HEK293 (cell line): ENCODE measurements around the gene DCN.

ENCODE experiments used
- CTCF ChIA-PET: fragments of 350-600 bp; formaldehyde crosslinking; extraction: SDS; loops from one replicate; lab custom pipeline; 2021; ENCODE audit warnings: antibody characterized with exemption; lab: Yijun Ruan, JAX
- POLR2A ChIA-PET: fragments of 300-600 bp; formaldehyde crosslinking; extraction: SDS; loops from one replicate; lab custom pipeline; 2020; ENCODE audit warnings: antibody characterized with exemption, inconsistent platforms; lab: Yijun Ruan, JAX
- H3K27ac ChIP-seq: fragments of 200-500 bp; sonication (Bioruptor generic); 2 replicates; pipeline ENCODE4 v1.5.1; 2014; ENCODE audit warnings: low read depth, low read length, control low read depth, inconsistent platforms; ENCODE audit errors: extremely low read depth
- H3K36me3 ChIP-seq, 2 experiments: fragments of 200-500 bp in 1 of 2; sonication (Bioruptor generic) in 1 of 2; 1 replicate in 1 of 2; 2 replicates in 1 of 2; pipeline ENCODE4 v1.5.1; 2014 to 2017; ENCODE audit warnings: inconsistent platforms in 2 of 2, low read length in 2 of 2; ENCODE audit not compliant: control insufficient read depth in 2 of 2, insufficient read depth in 1 of 2
- H3K4me1 ChIP-seq: fragments of 200-500 bp; sonication (Bioruptor generic); 2 replicates; pipeline ENCODE4 v1.5.1; 2014; ENCODE audit warnings: mild to moderate bottlenecking, low read length, inconsistent platforms; ENCODE audit not compliant: control insufficient read depth, insufficient read depth
- H3K4me3 ChIP-seq: 2 replicates; pipeline ENCODE4 v1.5.1; 2011; ENCODE audit warnings: low read depth, mild to moderate bottlenecking, control low read depth, low read length, moderate library complexity
- H3K9me3 ChIP-seq: fragments of 200-500 bp; sonication (Bioruptor generic); 2 replicates; pipeline ENCODE4 v1.5.1; 2014; ENCODE audit warnings: low read depth, low read length, inconsistent platforms; ENCODE audit not compliant: control insufficient read depth, insufficient read depth
- BCL6B ChIP-seq: fragments of 450-650 bp; formaldehyde crosslinking; IDR thresholded peaks from 2 replicates; pipeline ENCODE4 v1.5.1; 2017; ENCODE audit warnings: missing biosample characterization, missing genetic modification characterization
- GFI1B ChIP-seq: fragments of 450-650 bp; formaldehyde crosslinking; IDR thresholded peaks from 2 replicates; pipeline ENCODE4 v1.5.1; 2016; ENCODE audit warnings: missing biosample characterization, missing genetic modification characterization
- HOXC10 ChIP-seq: sonication (generic); formaldehyde crosslinking; IDR thresholded peaks from 2 replicates; pipeline ENCODE4 v1.8.1; 2023; ENCODE audit warnings: mild to moderate bottlenecking, missing genetic modification reagents
- REST ChIP-seq: fragments of 450-650 bp; formaldehyde crosslinking; IDR thresholded peaks from 2 replicates; pipeline ENCODE4 v1.5.1; 2016; ENCODE audit warnings: missing biosample characterization, missing genetic modification characterization
- YY2 ChIP-seq: fragments of 450-650 bp; formaldehyde crosslinking; IDR thresholded peaks from 2 replicates; pipeline ENCODE4 v1.5.1; 2016; ENCODE audit warnings: missing biosample characterization, missing genetic modification characterization
- ZBTB21 ChIP-seq: fragments of 450-650 bp; formaldehyde crosslinking; IDR thresholded peaks from 2 replicates; pipeline ENCODE4 v1.5.1; 2017; ENCODE audit warnings: missing biosample characterization, missing genetic modification characterization
- ZEB2 ChIP-seq: fragments of 450-650 bp; formaldehyde crosslinking; IDR thresholded peaks from 2 replicates; pipeline ENCODE4 v1.5.1; 2016; ENCODE audit warnings: missing biosample characterization, missing genetic modification characterization
- ZFP69B ChIP-seq: fragments of 450-650 bp; formaldehyde crosslinking; IDR thresholded peaks from 2 replicates; pipeline ENCODE4 v1.5.1; 2016; ENCODE audit warnings: missing biosample characterization, missing genetic modification characterization
- ZNF146 ChIP-seq: fragments of 450-650 bp; formaldehyde crosslinking; IDR thresholded peaks from 2 replicates; pipeline ENCODE4 v1.5.1; 2016; ENCODE audit warnings: missing biosample characterization, missing genetic modification characterization
- ZNF37A ChIP-seq: fragments of 450-650 bp; IDR thresholded peaks from 2 replicates; pipeline ENCODE4 v1.5.1; 2018; ENCODE audit warnings: missing biosample characterization, missing genetic modification characterization
- ZNF416 ChIP-seq: fragments of 450-650 bp; formaldehyde crosslinking; IDR thresholded peaks from 2 replicates; pipeline ENCODE4 v1.5.1; 2016; ENCODE audit warnings: missing biosample characterization, missing genetic modification characterization
- ZNF629 ChIP-seq: fragments of 450-650 bp; formaldehyde crosslinking; IDR thresholded peaks from 2 replicates; pipeline ENCODE4 v1.5.1; 2017; ENCODE audit warnings: missing biosample characterization, missing genetic modification characterization
- ZNF639 ChIP-seq: fragments of 450-650 bp; formaldehyde crosslinking; IDR thresholded peaks from 2 replicates; pipeline ENCODE4 v1.5.1; 2016; ENCODE audit warnings: missing biosample characterization, missing genetic modification characterization
- ZNF777 ChIP-seq: fragments of 450-650 bp; formaldehyde crosslinking; IDR thresholded peaks from 2 replicates; pipeline ENCODE4 v1.5.1; 2017; ENCODE audit warnings: missing biosample characterization, missing genetic modification characterization, borderline replicate concordance
- ZNF785 ChIP-seq: fragments of 450-650 bp; formaldehyde crosslinking; IDR thresholded peaks from 2 replicates; pipeline ENCODE4 v1.5.1; 2016; ENCODE audit warnings: missing biosample characterization, missing genetic modification characterization
- ZNF837 ChIP-seq: fragments of 450-650 bp; formaldehyde crosslinking; IDR thresholded peaks from 2 replicates; pipeline ENCODE4 v1.5.1; 2016; ENCODE audit warnings: missing biosample characterization, missing genetic modification characterization
- ZSCAN16 ChIP-seq: fragments of 450-650 bp; formaldehyde crosslinking; IDR thresholded peaks from 2 replicates; pipeline ENCODE4 v1.5.1; 2016; ENCODE audit warnings: missing biosample characterization, missing genetic modification characterization
- ZSCAN4 ChIP-seq: fragments of 450-650 bp; formaldehyde crosslinking; IDR thresholded peaks from 2 replicates; pipeline ENCODE4 v1.5.1; 2017; ENCODE audit warnings: missing biosample characterization, missing genetic modification characterization
- TF ChIP-seq, protein P1 (sequence below): fragments of 450-650 bp; formaldehyde crosslinking; IDR thresholded peaks from 2 replicates; pipeline ENCODE4 v1.5.1; 2016; ENCODE audit warnings: missing biosample characterization, missing genetic modification characterization, borderline replicate concordance
- TF ChIP-seq, protein P2 (sequence below): fragments of 450-650 bp; formaldehyde crosslinking; conservative IDR thresholded peaks from 2 replicates; pipeline ENCODE4 v1.5.1; 2016; ENCODE audit warnings: low read depth, missing biosample characterization, missing genetic modification characterization

Gene DCN

DNA sequence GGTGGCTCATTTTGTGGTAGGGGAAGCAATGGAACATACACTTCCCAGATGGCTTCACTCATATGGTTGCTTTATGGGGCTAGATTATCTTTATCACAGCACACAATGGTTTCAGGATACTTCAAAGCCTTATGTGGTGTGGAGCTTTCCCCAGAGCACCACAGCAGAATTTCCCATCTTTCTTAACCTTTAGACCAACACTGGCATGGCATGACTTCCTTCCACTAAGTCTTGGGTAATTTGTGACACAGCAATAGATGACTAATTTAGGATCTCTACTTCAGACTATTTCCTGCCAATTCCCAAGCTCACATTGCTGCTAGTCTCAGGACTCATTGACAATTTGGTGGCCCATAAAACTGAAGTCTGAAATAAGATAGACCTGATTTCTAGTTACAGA lies 36.9 kb upstream of the DCN start:
- POLR2A ChIA-PET, result no interaction called here
- H3K9me3 ChIP-seq, result no peaks in the 10 kb centered on the region
- no peaks in the 10 kb centered on the region for H3K4me1 ChIP-seq
- H3K4me3 ChIP-seq, result no peak overlapping the region
- no peaks in the 10 kb centered on the region for H3K36me3 ChIP-seq
- no peak overlapping the region for H3K27ac ChIP-seq
- TF ChIP-seq GFI1B (tag by site-specific recombination), result no peak
- no peak for TF ChIP-seq ZSCAN16 (tag by site-specific recombination)
- TF ChIP-seq ZNF146 (tag by site-specific recombination), result no peak
- no peak for TF ChIP-seq ZNF777 (tag by site-specific recombination)
- no peak for TF ChIP-seq HOXC10
- no peak for TF ChIP-seq ZEB2
- no peak for TF ChIP-seq REST (tag by site-specific recombination)
- no peak for TF ChIP-seq ZNF785
- TF ChIP-seq, all 188 proteins: peak for 0
- CTCF ChIA-PET, result interaction anchor here (0.7 kb wide), 1 partner anchor 94 kb away, joined by 4 read pairs; no protein-coding TSS in a partner anchor

- H3K36me3 ChIP-seq, result no peaks in the 10 kb centered on the region
- no peak overlapping the region for H3K27ac ChIP-seq
- H3K4me3 ChIP-seq, result no peak overlapping the region
- no peaks in the 10 kb centered on the region for H3K4me1 ChIP-seq
- CTCF ChIA-PET, result no interaction called here
- H3K9me3 ChIP-seq, result no peaks in the 10 kb centered on the region
- POLR2A ChIA-PET, result no interaction called here
- TF ChIP-seq ZNF629 (tag by site-specific recombination) (no peak), ZNF639 (no peak), ZEB2 (no peak), ZFP69B (tag by site-specific recombination) (no peak), ZNF37A (tag by site-specific recombination) (no peak), ZSCAN4 (tag by site-specific recombination) (no peak), ZNF837 (tag by site-specific recombination) (no peak), ZBTB21 (tag by site-specific recombination) (no peak), BCL6B (tag by site-specific recombination) (no peak), YY2 (tag by site-specific recombination) (no peak), ZNF416 (tag by site-specific recombination) (no peak)
- TF ChIP-seq, protein P1, sequence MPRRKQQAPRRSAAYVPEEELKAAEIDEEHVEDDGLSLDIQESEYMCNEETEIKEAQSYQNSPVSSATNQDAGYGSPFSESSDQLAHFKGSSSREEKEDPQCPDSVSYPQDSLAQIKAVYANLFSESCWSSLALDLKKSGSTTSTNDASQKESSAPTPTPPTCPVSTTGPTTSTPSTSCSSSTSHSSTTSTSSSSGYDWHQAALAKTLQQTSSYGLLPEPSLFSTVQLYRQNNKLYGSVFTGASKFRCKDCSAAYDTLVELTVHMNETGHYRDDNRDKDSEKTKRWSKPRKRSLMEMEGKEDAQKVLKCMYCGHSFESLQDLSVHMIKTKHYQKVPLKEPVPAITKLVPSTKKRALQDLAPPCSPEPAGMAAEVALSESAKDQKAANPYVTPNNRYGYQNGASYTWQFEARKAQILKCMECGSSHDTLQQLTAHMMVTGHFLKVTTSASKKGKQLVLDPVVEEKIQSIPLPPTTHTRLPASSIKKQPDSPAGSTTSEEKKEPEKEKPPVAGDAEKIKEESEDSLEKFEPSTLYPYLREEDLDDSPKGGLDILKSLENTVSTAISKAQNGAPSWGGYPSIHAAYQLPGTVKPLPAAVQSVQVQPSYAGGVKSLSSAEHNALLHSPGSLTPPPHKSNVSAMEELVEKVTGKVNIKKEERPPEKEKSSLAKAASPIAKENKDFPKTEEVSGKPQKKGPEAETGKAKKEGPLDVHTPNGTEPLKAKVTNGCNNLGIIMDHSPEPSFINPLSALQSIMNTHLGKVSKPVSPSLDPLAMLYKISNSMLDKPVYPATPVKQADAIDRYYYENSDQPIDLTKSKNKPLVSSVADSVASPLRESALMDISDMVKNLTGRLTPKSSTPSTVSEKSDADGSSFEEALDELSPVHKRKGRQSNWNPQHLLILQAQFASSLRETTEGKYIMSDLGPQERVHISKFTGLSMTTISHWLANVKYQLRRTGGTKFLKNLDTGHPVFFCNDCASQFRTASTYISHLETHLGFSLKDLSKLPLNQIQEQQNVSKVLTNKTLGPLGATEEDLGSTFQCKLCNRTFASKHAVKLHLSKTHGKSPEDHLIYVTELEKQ (tag by site-specific recombination), result no peak
- TF ChIP-seq, protein P2, sequence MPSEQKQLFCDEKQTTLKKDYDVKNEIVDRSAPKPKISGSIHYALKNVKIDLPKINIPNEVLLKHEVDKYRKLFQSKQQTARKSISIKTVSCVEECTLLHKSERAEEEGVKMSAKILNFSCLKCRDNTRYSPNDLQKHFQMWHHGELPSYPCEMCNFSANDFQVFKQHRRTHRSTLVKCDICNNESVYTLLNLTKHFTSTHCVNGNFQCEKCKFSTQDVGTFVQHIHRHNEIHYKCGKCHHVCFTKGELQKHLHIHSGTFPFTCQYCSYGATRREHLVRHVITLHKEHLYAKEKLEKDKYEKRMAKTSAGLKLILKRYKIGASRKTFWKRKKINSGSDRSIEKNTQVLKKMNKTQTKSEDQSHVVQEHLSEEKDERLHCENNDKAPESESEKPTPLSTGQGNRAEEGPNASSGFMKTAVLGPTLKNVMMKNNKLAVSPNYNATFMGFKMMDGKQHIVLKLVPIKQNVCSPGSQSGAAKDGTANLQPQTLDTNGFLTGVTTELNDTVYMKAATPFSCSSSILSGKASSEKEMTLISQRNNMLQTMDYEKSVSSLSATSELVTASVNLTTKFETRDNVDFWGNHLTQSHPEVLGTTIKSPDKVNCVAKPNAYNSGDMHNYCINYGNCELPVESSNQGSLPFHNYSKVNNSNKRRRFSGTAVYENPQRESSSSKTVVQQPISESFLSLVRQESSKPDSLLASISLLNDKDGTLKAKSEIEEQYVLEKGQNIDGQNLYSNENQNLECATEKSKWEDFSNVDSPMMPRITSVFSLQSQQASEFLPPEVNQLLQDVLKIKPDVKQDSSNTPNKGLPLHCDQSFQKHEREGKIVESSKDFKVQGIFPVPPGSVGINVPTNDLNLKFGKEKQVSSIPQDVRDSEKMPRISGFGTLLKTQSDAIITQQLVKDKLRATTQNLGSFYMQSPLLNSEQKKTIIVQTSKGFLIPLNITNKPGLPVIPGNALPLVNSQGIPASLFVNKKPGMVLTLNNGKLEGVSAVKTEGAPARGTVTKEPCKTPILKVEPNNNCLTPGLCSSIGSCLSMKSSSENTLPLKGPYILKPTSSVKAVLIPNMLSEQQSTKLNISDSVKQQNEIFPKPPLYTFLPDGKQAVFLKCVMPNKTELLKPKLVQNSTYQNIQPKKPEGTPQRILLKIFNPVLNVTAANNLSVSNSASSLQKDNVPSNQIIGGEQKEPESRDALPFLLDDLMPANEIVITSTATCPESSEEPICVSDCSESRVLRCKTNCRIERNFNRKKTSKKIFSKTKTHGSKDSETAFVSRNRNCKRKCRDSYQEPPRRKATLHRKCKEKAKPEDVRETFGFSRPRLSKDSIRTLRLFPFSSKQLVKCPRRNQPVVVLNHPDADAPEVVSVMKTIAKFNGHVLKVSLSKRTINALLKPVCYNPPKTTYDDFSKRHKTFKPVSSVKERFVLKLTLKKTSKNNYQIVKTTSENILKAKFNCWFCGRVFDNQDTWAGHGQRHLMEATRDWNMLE, result no peak
Measured at GRCh38 chr12:91216871-91217270, 34.3 kb upstream of the DCN start.
